Stimulated activated naive CD8-positive, alpha-beta T cell treated with anti-CD3 and anti-CD28 coated beads, Interleukin-15, Interleukin-2, amounts not matched to agents 100 U/mL and 50 U/mL, for 24 hours (primary cell): ENCODE measurements around the gene CACNG7.

Source experiments
- ATAC-seq: fragments of 150-1000 bp; cut with Tn5 transposase; one replicate; pipeline ENCODE4 v1.10.0; 2021
- DNase-seq: peaks from one replicate; pipeline ENCODE4 v3.0.0; 2021

CACNG7 gene

DNA sequence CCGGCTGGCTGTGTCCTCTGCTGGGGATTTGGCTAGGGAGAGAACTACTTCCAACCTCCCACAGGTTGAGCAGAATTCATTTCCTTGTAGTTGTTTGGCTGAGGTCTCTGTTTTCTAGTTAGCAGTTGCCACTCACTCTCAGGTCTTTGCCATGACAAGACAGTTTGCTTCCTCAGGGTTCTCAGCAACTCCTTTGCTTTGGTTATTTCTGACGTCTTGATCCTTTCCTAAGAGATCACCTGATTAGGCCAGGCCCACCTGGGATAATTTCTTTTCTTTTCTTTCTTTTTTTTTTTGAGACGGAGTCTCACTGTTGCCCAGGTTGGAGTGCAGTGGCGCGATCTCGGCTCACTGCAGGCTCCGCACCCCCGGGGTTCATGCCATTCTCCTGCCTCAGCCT is 44.3 kb downstream of the CACNG7 start:
- DNase-seq, result no peak
- no peak for ATAC-seq

DNA sequence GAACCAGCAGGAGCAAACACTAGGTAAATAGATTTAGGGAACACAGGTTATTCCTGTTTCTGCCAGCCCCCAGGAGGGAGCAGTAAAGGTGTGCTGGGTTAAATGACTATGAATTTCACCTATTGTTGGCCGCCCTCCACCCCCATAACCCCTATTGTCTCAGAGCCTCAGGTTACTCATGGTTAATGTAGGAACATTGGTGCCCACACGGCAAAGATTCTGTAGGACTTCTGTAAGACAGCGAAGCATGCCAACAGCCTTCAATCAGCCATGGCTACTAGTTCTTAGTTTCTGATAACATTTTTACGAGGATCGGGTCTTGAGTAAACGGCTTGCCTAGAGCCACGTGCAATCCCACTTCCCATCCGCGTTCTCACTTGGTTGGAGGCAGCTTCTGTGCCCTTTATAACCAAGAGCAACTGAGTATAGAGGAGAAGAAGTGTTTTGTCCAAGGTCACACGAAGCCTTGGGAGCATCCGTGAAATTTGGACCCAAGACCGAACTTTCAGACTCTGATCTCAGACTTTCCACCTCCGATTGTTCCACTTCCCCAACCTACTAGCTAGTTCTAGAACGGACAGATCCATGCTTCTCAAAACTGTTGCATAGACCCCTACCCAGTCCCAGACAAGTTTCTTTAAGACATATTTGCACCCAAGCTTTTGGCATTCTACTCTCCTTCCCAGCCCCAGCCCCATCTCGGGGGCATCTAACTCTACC is 48.5 kb downstream of the CACNG7 start:
- DNase-seq (no peak), ATAC-seq (no peak)

DNA sequence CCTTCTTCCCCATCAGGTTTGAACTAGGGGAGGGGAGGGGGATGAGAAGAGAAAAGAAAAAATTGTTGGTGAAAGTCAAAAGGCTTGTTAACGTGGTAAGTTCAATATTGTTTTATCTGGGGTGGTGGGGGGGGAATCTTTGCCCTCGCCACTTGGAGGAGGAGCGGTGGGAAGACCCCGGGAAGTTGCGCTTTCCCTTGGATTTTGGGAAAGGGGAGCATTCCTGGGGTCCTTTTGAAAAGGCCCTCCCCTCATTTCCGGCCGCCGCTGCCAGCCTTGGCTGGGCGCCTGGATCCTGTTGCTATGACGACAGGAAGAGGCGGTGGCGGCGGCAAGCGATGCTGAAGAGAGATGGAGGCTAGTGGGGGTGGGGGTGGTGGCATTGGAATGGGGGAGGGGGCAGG is 49.1 kb downstream of the CACNG7 start:
- ATAC-seq, result no peak
- no peak for DNase-seq

DNA sequence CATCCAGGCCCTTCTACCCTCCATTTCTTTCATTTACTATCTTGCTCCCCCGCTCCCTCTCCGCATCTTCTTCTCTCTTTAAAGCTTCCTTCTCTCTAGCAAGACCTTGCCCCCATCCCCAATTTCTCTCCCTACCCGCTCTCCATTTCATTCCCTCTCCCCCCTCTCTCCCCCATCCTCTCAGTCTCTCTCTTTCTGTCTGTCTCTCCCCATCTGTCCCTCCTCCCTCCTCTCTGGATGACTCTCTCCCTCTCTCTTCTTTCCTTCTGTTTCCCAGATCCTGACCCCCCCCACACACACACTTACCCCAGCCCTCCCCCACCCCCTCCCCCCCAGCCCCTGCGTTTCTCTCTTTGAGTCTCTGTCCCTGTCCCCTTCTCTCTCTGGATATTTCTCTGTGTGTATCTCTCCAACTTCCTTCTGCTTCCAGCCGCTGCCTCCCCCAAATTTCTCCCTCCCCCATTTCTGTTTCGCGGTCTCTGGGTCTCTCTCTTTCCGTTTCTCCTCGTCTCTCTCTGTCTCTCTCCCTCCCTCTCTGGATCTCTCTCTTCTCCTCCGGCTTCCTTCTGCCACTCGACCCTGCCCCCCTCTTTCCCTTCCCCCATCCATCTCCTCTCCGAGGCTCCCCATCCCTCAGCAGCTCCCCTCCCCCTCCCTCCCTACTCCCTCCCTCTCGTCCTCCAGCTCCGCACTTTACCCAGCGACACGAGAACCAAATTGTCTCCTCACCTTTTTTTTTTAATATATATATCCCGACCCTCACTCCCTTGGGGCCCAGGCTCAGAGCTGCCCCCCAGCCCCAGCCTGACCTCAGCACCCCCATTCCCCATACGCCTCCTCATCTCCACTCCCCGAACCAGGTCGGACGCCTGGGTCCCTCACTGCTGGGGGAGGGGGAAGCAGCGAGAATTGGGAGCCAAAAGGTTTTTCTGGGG is 50.0 kb downstream of the CACNG7 start:
- ATAC-seq (no peak), DNase-seq (no peak)

DNA sequence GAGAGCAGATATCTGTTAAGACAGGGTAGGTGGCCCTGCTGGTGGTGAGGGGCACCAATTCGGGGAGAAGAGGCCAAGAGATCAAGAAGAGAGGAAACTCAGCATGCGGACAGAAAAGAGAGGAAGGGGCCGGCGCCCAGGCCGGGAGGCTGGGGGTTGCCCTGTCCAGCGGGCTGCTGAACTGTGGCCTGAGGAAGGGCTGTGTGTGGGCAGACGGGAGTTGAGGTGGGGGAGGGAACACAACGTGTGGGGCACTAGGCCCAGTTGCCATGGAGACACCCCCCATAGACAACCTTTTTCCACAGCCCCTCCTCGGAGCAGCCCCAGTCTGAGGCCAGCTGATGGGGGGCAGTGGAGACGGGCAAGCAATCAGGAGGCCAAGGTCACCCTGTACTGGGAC is 51.1 kb downstream of the CACNG7 start:
- no peak for DNase-seq

DNA sequence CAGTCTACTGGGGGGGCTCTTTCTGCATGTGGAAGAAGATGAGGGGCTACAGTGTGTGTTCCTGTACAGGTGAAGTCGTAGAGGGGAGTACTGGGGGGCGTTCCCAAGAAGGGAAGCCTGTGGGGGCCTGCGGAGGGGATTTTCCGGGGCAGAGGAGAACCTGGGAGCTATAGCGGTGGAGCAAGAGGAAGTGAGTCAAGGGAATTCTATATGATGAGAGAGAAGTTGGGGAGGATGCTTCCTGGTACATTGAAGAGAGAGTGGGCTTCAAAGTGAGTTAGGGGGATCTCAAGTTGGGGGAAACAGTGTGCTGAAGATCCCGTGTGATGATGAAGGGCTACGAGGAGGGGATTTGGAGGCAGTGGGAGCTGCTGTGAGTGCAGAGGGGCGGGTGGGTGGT is 51.8 kb downstream of the CACNG7 start:
- ATAC-seq, result no peak
- no peak for DNase-seq

More for the DNA sequence above, 51.1 kb downstream of the CACNG7 start:
- no peak for ATAC-seq

DNA sequence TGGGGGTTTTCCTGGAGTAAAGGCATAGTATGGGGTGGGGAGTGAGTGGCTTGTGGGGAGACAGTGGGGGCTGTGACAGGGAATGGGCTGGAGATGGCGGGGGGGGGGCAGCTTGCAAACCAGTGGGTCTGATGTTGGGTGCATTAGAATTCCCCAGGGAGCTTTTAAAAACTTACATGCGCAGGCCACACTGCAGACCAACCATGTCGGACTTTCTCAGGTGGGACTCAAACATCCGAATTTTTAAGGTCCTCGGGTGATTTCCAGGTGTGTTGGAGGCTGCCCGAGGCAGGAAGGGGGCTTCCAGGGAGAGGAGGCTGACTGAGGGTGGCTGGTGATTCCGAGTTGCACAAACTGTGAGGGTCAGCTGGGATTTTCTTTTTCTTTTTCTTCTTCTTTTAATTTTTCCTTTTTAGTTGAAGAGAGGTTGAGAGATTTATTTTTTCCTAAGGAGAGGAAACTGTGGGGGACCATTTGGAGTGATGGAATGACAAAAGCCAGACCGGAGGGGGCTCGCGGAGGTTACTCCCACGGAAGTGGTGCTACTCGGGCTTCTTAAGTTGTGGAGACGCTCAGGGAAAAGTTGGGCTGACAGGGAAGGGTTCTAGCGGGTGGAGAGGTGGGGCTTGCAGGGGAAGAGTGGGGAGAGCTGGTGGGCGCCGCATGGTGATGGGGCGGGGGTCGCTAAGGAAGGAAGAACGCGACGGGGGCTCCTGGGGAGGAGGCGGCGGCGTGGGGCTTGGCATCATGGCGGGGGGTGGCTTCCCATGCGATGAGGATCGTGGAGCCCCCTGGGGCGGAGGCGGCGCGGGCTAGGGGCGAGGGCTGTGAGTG is 52.7 kb downstream of the CACNG7 start:
- no peak for DNase-seq
- no peak for ATAC-seq

DNA sequence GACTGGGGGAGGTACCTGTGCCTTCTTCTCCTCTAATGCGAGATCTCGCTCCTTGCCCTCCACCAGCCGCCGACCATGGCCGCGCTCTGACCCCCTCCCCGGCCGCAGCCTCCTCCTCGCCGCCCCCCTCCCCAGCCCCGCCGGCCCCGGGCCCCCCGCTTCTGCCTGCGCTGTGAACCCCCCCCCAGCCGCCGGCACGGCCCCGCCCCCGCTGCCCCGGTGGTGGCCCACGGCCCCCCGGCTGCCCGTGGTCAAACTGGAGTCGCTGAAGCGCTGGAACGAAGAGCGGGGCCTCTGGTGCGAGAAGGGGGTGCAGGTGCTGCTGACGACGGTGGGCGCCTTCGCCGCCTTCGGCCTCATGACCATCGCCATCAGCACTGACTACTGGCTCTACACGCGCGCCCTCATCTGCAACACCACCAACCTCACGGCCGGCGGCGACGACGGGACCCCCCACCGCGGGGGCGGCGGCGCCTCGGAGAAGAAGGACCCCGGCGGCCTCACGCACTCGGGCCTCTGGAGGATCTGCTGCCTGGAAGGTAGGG is 53.9 kb downstream of the CACNG7 start, which contains the start of gene CACNG8:
TSS of gene CACNG8 (plus strand) at position 51 of the 545 bp plus-strand sequence.
- DNase-seq (no peak), ATAC-seq (no peak)

DNA sequence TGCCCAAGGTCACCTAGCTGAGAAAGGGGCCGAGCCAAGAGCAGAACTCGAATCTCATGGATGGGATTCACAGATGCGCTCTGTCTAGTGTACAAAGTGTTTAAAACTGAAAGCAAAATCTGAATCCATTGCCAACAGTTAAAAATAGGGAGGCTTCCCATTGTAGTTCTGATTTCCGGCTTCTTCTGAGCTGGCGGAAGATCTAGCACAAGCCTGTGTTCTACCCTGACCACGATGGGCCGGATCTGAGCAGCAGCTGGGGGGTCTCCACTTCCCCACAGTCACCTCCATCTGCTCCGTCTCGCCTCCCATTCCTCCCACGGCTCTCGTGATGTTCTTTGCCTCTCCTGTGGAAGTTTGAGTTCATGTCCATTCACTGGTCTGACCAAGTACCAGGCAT is 56.0 kb downstream of the CACNG7 start:
- ATAC-seq (no peak), DNase-seq (no peak)

DNA sequence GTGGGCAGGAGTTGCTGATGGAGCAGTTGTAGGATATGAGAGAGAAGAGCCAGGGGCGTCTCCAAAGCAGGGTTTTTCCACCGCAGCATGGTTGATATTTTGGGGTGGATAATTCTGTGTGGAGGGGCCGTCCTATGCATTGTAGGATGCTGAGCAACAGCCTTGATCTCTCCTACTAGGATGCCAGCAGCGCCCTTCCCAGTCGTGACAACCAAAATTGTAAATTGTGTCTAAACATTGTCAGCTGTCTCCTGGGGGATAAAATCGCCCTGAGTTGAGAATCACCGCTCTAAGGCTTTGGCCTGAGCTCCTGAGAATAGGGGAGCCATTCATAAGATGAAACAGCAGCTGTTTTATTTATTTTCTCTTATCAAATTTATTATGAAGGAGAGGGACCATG is 57.9 kb downstream of the CACNG7 start:
- ATAC-seq (no peak), DNase-seq (no peak)

DNA sequence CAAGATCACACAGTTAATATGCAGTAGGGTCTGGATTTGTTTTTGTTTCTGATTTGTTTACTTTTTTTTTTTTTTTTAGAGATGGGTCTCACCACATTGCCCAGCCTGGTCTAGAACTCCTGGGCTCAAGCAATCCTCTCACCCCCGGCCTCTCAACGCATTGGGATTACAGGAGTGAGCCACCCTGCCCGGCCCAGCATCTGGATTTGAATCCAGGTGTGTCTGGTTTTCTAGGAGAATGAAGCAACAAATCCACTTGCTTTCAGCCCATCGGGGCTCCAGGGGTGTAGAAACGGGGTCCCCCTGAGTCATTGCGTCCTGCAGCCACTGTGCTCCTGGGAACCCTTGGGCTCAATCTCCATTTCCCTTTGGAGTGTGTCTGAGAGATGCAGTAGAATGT is 60.3 kb downstream of the CACNG7 start:
- no peak for ATAC-seq

DNA sequence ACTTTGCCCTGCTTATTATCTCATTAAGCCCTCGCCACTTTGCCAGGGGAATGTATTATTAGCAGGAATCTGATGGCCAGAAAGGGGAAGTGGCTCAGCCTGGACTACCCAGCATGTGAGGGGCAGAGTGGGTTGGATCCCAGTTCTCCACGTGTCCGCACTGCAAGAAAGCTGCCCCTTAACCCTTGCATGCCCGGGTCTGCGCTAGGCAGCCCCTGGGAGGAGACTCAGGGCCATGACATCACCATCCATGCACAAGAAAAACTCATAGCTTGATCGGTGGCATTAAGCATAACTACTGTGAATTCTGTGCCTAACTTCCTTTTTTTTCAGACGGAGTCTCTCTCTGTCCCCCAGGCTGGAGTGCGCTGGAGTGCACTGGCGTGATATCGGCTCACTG is 62.6 kb downstream of the CACNG7 start:
- ATAC-seq, result no peak

More for the DNA sequence above, 60.3 kb downstream of the CACNG7 start:
- no peak for DNase-seq

DNA sequence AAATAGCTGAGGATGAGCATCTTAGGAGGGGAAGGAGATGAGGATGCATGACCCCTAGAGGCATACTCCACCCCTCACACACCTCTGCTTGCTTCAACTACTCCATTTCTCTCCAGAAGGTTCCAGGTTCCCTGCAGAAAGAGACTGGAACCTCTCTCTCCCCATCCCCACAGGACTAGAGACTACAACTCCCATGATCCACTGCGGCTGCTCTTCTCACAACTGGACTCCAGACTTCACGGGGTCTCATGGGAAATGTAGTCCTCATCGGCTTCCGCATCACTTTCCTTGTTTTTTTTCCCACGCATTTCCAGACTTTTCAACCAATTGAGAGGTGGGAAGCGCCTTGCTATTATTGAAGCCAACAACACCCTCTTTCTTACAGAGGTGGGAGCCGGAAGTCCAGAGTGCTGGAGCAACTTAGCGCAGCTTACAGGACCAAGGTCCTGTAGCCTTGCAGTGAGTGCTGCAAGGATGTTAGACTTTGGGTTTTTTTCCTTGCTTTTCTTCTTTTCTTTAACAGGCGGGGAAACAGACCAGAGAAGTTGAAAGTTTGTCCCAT is 68.4 kb downstream of the CACNG7 start:
- ATAC-seq (peak; percentile 64), DNase-seq (peak; percentile 64)

More for the DNA sequence above, 62.6 kb downstream of the CACNG7 start:
- no peak for DNase-seq

DNA sequence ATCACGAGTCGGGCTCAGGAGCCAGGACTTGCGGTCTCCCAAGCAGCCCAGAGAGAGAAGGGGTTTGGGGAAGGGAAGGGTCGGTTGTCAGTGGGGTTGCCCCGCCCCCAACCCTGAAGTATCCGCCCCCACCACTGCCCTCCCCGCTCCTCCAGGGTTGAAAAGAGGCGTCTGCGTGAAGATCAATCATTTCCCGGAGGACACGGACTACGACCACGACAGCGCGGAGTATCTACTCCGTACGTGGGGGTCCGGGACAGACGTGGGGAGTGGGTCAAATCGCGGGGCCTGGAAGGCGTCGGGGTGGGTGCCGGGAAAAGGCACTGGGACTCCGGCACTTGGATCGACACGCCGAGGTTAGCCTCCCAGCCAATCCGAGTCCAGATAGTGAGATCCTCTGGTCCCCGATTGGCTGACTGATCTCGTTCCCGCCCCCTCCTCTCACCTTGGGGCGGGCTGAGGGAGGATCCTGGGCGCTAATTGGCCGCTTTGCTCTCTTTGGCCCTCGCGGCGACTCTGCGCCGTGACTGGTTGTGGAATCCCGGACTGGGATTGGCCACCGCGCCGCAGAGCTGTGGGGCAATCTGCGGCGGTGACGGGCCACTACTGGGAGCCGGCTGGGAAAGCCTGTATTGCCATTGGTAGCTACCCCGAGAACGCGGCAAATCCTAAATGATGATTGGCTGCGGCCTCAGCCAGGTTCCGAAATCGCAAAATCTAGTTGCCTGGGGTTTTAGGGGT is 69.1 kb downstream of the CACNG7 start:
- ATAC-seq (no peak), DNase-seq (peak; percentile 38)

DNA sequence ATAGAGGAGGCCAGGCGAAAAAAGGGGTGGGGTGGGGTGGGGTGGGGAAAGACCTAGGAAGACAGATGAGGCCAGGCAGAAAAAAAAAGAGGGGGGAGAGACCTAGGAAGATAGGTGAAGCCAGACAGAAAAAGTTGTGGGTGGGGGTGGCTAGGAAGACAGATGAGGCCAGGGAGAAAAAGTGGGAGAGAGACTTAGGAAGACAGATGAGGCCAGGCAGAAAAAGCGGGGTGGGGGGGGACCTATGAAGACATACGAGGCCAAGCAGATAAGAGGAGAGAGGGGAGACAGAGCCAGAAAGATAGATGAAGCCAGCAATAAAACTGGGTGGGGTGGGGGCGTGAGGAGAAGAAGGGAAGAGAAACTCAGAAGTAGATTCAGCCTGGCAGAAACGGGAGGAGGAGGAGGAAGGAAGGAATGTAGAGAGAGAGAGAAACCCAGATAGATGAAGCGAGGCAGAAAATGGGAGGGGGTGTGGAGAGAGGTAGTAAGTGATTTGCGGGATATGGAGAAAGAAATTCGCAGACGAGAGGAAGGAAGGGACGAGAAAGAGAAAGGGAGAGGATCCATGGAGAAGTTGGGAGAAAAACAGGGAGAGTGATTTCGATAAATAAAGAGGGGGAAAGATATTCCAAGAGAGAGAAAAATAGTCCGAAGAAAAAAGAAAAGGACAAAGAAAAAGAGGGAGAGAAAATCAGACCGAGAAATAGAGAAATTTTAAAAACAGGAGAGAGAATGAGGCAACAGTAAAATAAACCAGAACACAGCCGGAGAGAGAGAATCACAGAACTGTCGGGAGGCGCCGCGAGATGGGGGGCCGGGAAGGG is 70.1 kb downstream of the CACNG7 start:
- ATAC-seq, result no peak
- no peak for DNase-seq

DNA sequence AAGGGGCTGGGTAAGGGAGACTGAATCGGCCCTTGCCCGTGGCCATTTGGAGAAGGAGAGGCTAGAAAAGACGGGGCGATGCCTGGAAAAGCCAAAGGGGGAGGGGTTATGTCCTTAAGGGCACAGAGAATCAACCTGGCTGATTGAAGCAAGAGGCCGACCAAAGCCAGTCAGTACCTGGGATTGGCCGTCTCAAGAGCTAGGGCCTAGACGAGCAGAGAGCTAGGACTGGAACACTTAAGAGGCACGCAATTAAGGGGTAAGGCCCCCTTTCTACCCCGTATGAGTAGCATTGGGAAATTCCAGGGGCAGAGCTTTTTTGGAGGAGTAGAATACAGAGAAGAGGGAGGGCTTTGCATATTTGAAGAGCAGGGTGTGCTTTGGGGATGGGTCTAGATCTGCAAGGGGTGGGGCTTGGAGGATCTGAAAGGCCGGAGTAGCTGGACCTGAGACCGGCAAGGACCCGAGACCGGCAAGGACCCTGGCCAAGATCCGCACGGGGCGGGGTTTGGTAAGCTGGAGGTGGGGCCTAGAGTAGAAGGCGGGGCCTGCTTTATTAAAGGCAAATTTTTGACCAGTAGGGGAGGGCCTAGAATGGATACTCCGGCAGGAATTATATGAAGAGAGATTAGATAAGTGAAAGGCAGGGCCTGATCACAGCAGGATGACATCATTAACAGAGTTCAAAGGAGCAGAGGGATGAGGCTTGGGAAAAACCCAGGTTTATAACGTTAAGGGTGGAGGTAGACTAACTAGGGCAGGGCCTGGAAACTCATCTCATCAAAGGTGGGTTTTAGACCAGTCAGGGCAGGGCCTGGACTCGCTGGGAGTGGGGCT is 71.7 kb downstream of the CACNG7 start:
- no peak for ATAC-seq
- DNase-seq, result no peak

DNA sequence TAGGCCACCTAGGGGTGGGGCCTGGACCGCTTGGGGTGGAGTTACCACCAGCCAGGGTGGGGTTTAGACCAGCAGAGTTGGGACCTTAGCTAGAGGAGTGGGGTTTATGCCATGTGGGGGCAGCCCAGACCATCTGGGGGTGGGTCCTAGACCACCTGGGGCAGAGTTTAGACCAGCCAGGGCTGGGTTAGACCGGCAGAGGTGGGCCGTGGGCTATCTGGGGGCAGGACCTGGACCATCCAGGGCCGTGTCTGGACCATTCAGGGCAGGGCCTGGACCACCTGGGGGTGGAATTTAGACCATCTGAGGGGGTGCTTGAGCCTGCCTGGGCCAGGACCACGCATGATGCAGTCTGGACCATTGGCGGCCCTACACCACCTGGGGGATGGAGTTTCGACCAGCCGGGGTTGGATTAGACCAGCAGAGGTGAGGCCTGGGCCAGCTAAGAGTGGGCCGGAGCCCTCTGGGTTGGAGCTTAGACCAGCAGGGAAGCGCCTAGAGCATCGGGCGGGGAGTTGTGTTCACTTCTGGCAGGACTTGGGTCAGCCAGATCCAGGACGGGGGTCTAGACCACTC is 72.4 kb downstream of the CACNG7 start:
- DNase-seq (no peak), ATAC-seq (no peak)

DNA sequence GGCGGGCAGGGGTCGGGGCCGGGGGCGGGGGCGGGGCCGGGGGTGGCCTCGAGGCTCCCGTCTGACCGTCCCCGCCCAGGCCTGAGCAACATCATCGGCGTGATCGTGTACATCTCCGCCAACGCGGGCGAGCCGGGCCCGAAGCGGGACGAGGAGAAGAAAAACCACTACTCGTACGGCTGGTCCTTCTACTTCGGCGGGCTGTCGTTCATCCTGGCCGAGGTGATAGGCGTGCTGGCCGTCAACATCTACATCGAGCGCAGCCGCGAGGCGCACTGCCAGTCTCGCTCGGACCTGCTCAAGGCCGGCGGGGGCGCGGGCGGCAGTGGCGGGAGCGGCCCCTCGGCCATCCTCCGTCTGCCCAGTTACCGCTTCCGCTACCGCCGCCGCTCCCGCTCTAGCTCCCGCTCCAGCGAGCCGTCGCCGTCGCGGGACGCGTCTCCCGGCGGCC is 72.9 kb downstream of the CACNG7 start:
- no peak for DNase-seq
- no peak for ATAC-seq

DNA sequence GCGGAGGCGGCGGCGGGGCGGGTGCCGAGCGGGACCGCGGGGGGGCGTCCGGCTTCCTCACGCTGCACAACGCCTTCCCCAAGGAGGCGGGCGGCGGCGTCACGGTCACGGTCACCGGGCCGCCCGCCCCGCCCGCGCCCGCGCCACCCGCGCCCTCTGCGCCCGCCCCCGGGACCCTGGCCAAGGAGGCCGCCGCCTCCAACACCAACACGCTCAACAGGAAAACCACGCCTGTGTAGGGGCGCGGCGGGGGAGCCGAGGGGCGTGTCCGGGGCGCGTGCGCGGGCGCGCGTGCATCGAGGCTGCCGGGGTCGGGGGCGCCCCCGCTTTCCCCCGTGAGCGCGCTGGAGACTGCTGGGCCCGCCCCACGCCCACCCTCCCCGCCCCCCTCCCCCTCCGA is 73.5 kb downstream of the CACNG7 start:
- DNase-seq (no peak), ATAC-seq (no peak)
